Right atrium auricular region (tissue), 2 donors: ENCODE measurements around the gene PRRT4. TPM values are rescaled to one million over a fixed set of nuclear protein-coding genes. Genes with fewer than 3 reads are reported as not detected.

Experiments
- DNase-seq: peaks from one replicate; pipeline ENCODE4 v3.0.0-alpha.2; 2019; ENCODE audit warnings: low spot score
- H3K27ac ChIP-seq, 2 donors: fragments of 200-600 bp; sonication (generic); 1 replicate in 1 of 2; 2 replicates in 1 of 2; pipeline ENCODE4 v1.5.1; 2016 to 2019
- H3K27me3 ChIP-seq, 2 donors: fragments of 200-600 bp; sonication (generic); one replicate each; pipeline versions ENCODE4 v1.5.1 to v1.6.0; 2017 to 2019
- H3K36me3 ChIP-seq: fragments of 200-600 bp; sonication (generic); one replicate; pipeline ENCODE4 v1.5.1; 2016
- H3K4me1 ChIP-seq, 2 donors: fragments of 200-600 bp; sonication (generic); one replicate each; pipeline versions ENCODE4 v1.5.1 to v1.6.0; 2017 to 2019
- H3K4me3 ChIP-seq, 2 donors: fragments of 200-600 bp; sonication (generic); 1 replicate in 1 of 2; 2 replicates in 1 of 2; pipeline ENCODE4 v1.5.1; 2017 to 2019; ENCODE audit warnings: mild to moderate bottlenecking in 1 of 2, moderate library complexity in 1 of 2
- H3K9me3 ChIP-seq, 2 donors: fragments of 200-600 bp; sonication (generic); one replicate each; pipeline ENCODE4 v1.5.1; 2019
- total RNA-seq, 2 donors: library from RNA; depleted of rRNA; stranded (reverse); fragments of >200 nt; gene quantifications; one replicate each; pipeline ENCODE4 v1.1.0, GENCODE V29; 2016
- TF ChIP-seq, protein P1 (sequence below), 2 donors: fragments of 200-600 bp; sonication (generic); IDR thresholded peaks; one replicate each; pipeline ENCODE4 v1.5.1; 2019; ENCODE audit warnings: antibody characterized with exemption in 2 of 2

Gene PRRT4
- total RNA-seq, 2 donors from 2014 or later: 0.37 to 1.1 TPM

DNA sequence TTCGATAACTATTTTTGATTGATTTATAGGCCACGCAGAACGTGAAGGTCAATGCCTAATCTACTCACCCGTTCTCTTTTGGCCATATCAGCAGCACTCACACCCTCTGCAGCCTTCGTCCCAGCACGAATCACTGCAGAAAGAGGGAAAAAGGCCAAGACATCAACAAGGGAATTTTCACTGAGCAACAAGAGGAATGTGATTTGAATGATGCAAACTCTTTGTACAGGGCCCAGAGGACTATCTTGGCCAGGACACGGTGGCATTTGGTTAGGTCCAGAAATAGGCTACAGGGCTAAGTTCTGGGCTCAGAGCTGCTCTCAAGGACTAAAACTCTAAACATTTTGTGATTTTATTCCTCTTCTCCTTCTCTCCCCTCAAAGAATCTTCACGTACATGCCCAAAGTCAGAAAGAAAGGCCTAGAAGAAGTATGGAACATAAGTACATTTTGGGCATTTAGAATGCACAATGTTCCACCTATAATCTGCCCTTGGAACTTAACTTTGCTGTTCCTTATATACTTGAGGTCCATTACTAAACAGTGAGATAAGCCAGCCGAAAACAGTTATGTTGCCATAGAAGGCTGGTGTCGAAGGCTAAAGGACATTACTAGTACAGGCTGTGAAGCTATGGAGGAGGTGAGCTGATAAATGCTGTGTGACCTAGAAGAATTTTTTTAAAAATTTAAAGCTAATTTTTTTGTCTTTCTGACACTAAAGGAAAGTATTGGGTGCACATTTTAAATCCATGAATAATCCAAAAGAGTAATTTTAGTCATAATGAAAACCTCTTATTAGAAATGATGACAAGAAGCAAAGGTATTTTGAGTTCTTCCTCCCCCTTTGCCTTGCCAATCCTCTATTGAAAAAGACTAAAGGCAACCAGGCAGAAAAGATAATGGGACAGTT is 37.8 kb downstream of the PRRT4 start:
- H3K27me3 ChIP-seq: no peaks in the 10 kb centered on the region
- no peak for DNase-seq
- no peak overlapping the region for H3K4me3 ChIP-seq

GRCh38 chr7:128323040-128323439 is 38.5 kb downstream of the PRRT4 start:
- Histone ChIP-seq H3K27me3 (no peaks in the 10 kb centered on the region), H3K9me3 (no peaks in the 10 kb centered on the region), H3K27ac (peak overlapping the region; percentile 67 to 85), H3K4me1 (peaks cover 0 to 12% of the 10 kb centered on the region in 2 donors), H3K36me3 (peaks cover 79% of the 10 kb centered on the region), H3K4me3 (no peak overlapping the region)
- TF ChIP-seq, protein P1, sequence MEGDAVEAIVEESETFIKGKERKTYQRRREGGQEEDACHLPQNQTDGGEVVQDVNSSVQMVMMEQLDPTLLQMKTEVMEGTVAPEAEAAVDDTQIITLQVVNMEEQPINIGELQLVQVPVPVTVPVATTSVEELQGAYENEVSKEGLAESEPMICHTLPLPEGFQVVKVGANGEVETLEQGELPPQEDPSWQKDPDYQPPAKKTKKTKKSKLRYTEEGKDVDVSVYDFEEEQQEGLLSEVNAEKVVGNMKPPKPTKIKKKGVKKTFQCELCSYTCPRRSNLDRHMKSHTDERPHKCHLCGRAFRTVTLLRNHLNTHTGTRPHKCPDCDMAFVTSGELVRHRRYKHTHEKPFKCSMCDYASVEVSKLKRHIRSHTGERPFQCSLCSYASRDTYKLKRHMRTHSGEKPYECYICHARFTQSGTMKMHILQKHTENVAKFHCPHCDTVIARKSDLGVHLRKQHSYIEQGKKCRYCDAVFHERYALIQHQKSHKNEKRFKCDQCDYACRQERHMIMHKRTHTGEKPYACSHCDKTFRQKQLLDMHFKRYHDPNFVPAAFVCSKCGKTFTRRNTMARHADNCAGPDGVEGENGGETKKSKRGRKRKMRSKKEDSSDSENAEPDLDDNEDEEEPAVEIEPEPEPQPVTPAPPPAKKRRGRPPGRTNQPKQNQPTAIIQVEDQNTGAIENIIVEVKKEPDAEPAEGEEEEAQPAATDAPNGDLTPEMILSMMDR (IDR thresholded peaks at IDR 0.05): no peak
- no peak for DNase-seq

More for the DNA sequence above, 37.8 kb downstream of the PRRT4 start:
- Histone ChIP-seq H3K27ac (peak overlapping the region; percentile 67 to 85), H3K36me3 (peaks cover 79% of the 10 kb centered on the region), H3K9me3 (no peaks in the 10 kb centered on the region), H3K4me1 (peaks cover 0 to 12% of the 10 kb centered on the region in 2 donors)
- TF ChIP-seq, protein P1 (IDR thresholded peaks at IDR 0.05): no peak

GRCh38 chr7:128322040-128322643 is 39.3 kb downstream of the PRRT4 start:
- TF ChIP-seq, protein P1 (IDR thresholded peaks at IDR 0.05): peak in 1 of 2 donors; percentile 48
- H3K36me3 ChIP-seq: peaks cover 88% of the 10 kb centered on the region
- no peaks in the 10 kb centered on the region for H3K27me3 ChIP-seq
- peak overlapping the region; percentile 67 to 85 for H3K27ac ChIP-seq
- H3K4me1 ChIP-seq: peaks cover 0 to 12% of the 10 kb centered on the region in 2 donors
- no peak overlapping the region for H3K4me3 ChIP-seq
- DNase-seq: no peak
- H3K9me3 ChIP-seq: no peaks in the 10 kb centered on the region

DNA sequence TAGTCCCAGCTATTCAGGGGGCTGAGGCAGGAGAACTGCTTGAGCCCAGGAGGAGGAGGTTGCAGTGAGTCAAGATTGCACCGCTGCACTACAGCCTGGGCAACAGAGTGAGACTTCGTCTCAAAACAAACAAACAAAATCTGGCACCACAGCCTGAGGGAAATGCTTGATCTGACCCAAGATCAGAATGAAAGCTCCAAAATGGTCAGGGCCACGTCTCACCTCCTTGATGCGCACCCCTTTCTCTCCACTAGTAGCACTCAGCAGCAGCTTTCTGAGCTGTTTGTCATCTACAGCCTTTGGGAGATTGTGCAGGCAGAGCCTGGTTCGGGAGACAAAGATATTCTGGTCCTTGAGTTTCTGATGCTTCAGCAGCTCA is 40.5 kb downstream of the PRRT4 start:
- Histone ChIP-seq H3K9me3 (no peaks in the 10 kb centered on the region), H3K27me3 (no peaks in the 10 kb centered on the region)
- TF ChIP-seq, protein P1 (IDR thresholded peaks at IDR 0.05): no peak

GRCh38 chr7:128318691-128319090 is 42.8 kb downstream of the PRRT4 start:
- TF ChIP-seq, protein P1 (IDR thresholded peaks at IDR 0.05): no peak
- no peak for DNase-seq
- H3K4me3 ChIP-seq: no peak overlapping the region
- no peaks in the 10 kb centered on the region for H3K27me3 ChIP-seq
- H3K36me3 ChIP-seq: peaks cover 97% of the 10 kb centered on the region
- no peak overlapping the region for H3K27ac ChIP-seq
- H3K4me1 ChIP-seq: peaks cover 0 to 5% of the 10 kb centered on the region in 2 donors
- no peaks in the 10 kb centered on the region for H3K9me3 ChIP-seq

More for the DNA sequence above, 40.5 kb downstream of the PRRT4 start:
- Histone ChIP-seq H3K27ac (no peak overlapping the region), H3K4me1 (peaks cover 0 to 12% of the 10 kb centered on the region in 2 donors), H3K4me3 (no peak overlapping the region), H3K36me3 (peaks cover 92% of the 10 kb centered on the region)
- no peak for DNase-seq
